NCI-H1105 treated with DMSO at 0.1 percent for 48 hours (cell line): ENCODE data around the gene TGFBR3L.
"Not testable (repeated sequence)": the region's sequence is repeated elsewhere in the genome, so short reads cannot be mapped to it uniquely, and the experiment has no call there.

Experiments
- DNase-seq: peaks from one replicate; lab custom pipeline; 2025; lab: John Stamatoyannopoulos, UW

TGFBR3L gene

GRCh38 chr19:7961082-7961481 is 46.5 kb downstream of the TGFBR3L start:
- DNase-seq: not testable (repeated sequence)

- no peak for DNase-seq
Measured at GRCh38 chr19:7961920-7962626, 47.4 kb downstream of the TGFBR3L start.

- DNase-seq: no peak
Measured at GRCh38 chr19:7962644-7963268, 48.1 kb downstream of the TGFBR3L start.

- DNase-seq: no peak
Measured at GRCh38 chr19:7963566-7963965, 48.9 kb downstream of the TGFBR3L start.

GRCh38 chr19:7965259-7965841 is 50.7 kb downstream of the TGFBR3L start:
- DNase-seq: no peak

- DNase-seq: no peak
Measured at GRCh38 chr19:7965921-7966665, 51.5 kb downstream of the TGFBR3L start.

- no peak for DNase-seq
Measured at GRCh38 chr19:7968008-7968795, 53.6 kb downstream of the TGFBR3L start.
